NCI-H2171 (cell line): ENCODE data around the gene KIF2C.
"Not testable (repeated sequence)": the region's sequence is repeated elsewhere in the genome, so short reads cannot be mapped to it uniquely, and the experiment has no call there.

Experiments
- DNase-seq: peaks from one replicate; lab custom pipeline; 2025; lab: John Stamatoyannopoulos, UW

KIF2C gene

GRCh38 chr1:44719318-44719717 is 20.3 kb upstream of the KIF2C start:
- no peak for DNase-seq

GRCh38 chr1:44720281-44720680 is 19.4 kb upstream of the KIF2C start:
- DNase-seq: no peak

- no peak for DNase-seq
Measured at GRCh38 chr1:44721485-44722361, 17.9 kb upstream of the KIF2C start.

GRCh38 chr1:44723064-44723463 is 16.6 kb upstream of the KIF2C start:
- DNase-seq: no peak

- no peak for DNase-seq
Measured at GRCh38 chr1:44723496-44724295, 15.9 kb upstream of the KIF2C start.

- DNase-seq: no peak
Measured at GRCh38 chr1:44724296-44724954, 15.2 kb upstream of the KIF2C start.

- DNase-seq: no peak
Measured at GRCh38 chr1:44724955-44725698, 14.5 kb upstream of the KIF2C start.

- peak; percentile 90 for DNase-seq
Measured at GRCh38 chr1:44730741-44731512, 8.7 kb upstream of the KIF2C start, which contains the start of gene RNU5D-1. TSS of gene RNU5D-1 (minus strand) at chr1:44731170.

- DNase-seq: no peak
Measured at GRCh38 chr1:44733365-44733764, 6.3 kb upstream of the KIF2C start.

GRCh38 chr1:44733784-44734183 is 5.9 kb upstream of the KIF2C start:
- DNase-seq: no peak

- no peak for DNase-seq
Measured at GRCh38 chr1:44735992-44736391, 3.6 kb upstream of the KIF2C start.

- DNase-seq: not testable (repeated sequence)
Measured at GRCh38 chr1:44738953-44739306, 707 bp upstream of the KIF2C start.

- peak; percentile 5 for DNase-seq
Measured at GRCh38 chr1:44740179-44740617, 561 bp downstream of the KIF2C start.

- no peak for DNase-seq
Measured at GRCh38 chr1:44743211-44743610, 3.6 kb downstream of the KIF2C start.

- no peak for DNase-seq
Measured at GRCh38 chr1:44747878-44748277, 8.2 kb downstream of the KIF2C start.

GRCh38 chr1:44757420-44757819 is 17.8 kb downstream of the KIF2C start:
- no peak for DNase-seq

GRCh38 chr1:44759077-44759476 is 19.4 kb downstream of the KIF2C start:
- DNase-seq: no peak

- DNase-seq: no peak
Measured at GRCh38 chr1:44760876-44761275, 21.2 kb downstream of the KIF2C start.

- DNase-seq: not testable (repeated sequence)
Measured at GRCh38 chr1:44766421-44766820, 26.8 kb downstream of the KIF2C start.

GRCh38 chr1:44775078-44775929 is 35.7 kb downstream of the KIF2C start, which contains the start of gene RPS8:
TSS of gene RPS8 (plus strand) at chr1:44775540. CDS start at chr1:44775597, 57 bp downstream.
- peak; percentile 96 for DNase-seq
